Prostate gland (tissue), 2 donors: ENCODE data around the gene HPGD. TPM values are rescaled to one million over a fixed set of nuclear protein-coding genes. Genes with fewer than 3 reads are reported as not detected.
"Not testable (repeated sequence)": the region's sequence is repeated elsewhere in the genome, so short reads cannot be mapped to it uniquely, and the experiment has no call there.

Source experiments
- DNase-seq: peaks from one replicate; pipeline ENCODE4 v3.0.0-alpha.2; 2019; ENCODE audit warnings: low spot score
- H3K27ac ChIP-seq, 2 donors: fragments of 200-600 bp; sonication (generic); 2 replicates each; pipeline ENCODE4 v1.5.1; 2017 to 2019
- H3K27me3 ChIP-seq: fragments of 200-600 bp; sonication (generic); replicated peaks from 2 replicates; pipeline ENCODE4 v1.5.1; 2019; ENCODE audit not compliant: insufficient read depth
- H3K36me3 ChIP-seq, 2 donors: fragments of 200-600 bp; sonication (generic); 1 replicate in 1 of 2; 2 replicates in 1 of 2; pipeline versions ENCODE4 v1.5.1 to v1.8.1; 2017 to 2019
- H3K4me1 ChIP-seq: fragments of 200-600 bp; sonication (generic); replicated peaks from 2 replicates; pipeline ENCODE4 v1.5.1; 2019
- H3K4me3 ChIP-seq, 2 donors: fragments of 200-600 bp; sonication (generic); 2 replicates each; pipeline ENCODE4 v1.5.1; 2017 to 2019
- H3K9me3 ChIP-seq: fragments of 200-600 bp; sonication (generic); 2 replicates; pipeline ENCODE4 v1.5.1; 2017
- POLR2A ChIP-seq: fragments of 450-650 bp; IDR thresholded peaks from one replicate; pipeline ENCODE4 v1.6.1; 2016; ENCODE audit warnings: antibody characterized with exemption, mild to moderate bottlenecking
- POLR2AphosphoS5 ChIP-seq: sonication (generic); formaldehyde crosslinking; IDR thresholded peaks from one replicate; pipeline ENCODE4 v1.6.1; 2017; ENCODE audit warnings: antibody characterized with exemption
- WGBS: methylation state at CpG from one replicate; pipeline ENCODE4 v1.1.5; 2018; 5-methylcytosine and 5-hydroxymethylcytosine counted together
- intact Hi-C: fragments of 100-400 bp; cut with DNase I; formaldehyde crosslinking; loops from one replicate; pipeline ENCODE4 v1.14.2; 2022
- total RNA-seq, 2 donors: library from RNA; depleted of rRNA; stranded (reverse); fragments of >200 nt; gene quantifications; one replicate each; pipeline ENCODE4 v1.1.0, GENCODE V29; 2016
- TF ChIP-seq, protein P1 (sequence below), 4 experiments: fragments of 200-600 bp in 2 of 4; fragments of 450-650 bp in 2 of 4; sonication (generic) in 2 of 4; IDR thresholded peaks; 1 replicate in 3 of 4; 2 replicates in 1 of 4; pipeline ENCODE4 v1.5.1; 2016 to 2019; ENCODE audit warnings: antibody characterized with exemption in 4 of 4, mild to moderate bottlenecking in 2 of 4, moderate library complexity in 2 of 4

HPGD gene
- total RNA-seq, 2 donors from 2014 or later, result 6.5 to 37.7 TPM

DNA sequence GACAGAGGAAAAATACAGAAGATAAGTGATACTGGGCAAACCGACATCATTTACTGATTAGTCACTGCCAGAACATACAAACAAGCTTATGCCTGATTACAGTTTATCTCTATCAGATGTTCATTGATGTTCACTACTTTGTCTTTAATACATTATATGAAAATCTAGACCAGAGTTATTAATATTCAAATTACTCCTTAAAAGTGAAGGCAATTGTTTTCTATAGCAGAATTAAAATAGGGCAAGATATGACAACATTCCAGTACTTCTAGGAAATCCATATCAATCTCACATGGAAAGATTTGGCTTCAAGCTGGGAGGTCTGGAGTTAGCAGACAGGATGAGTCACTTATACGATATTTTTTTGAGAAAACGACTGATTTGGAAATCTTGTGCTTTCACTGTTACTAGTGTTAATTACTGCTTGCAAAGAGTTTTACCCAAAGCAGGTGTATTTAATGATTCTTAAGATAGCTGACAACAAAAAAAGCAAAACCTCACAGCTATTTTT lies 31.8 kb downstream of the HPGD start:
- no peaks in the 10 kb centered on the region for H3K9me3 ChIP-seq
- H3K27me3 ChIP-seq, result no peaks in the 10 kb centered on the region
- no peaks in the 10 kb centered on the region for H3K4me1 ChIP-seq
- H3K27ac ChIP-seq, result no peak overlapping the region
- no peak overlapping the region for H3K4me3 ChIP-seq
- WGBS, result 33% methylated on average over 3 of the region's 3 CpGs
- intact Hi-C loops, result no loop called here
- no peaks in the 10 kb centered on the region for H3K36me3 ChIP-seq
- no peak for DNase-seq
- TF ChIP-seq POLR2AphosphoS5, result no peak
- TF ChIP-seq, protein P1, sequence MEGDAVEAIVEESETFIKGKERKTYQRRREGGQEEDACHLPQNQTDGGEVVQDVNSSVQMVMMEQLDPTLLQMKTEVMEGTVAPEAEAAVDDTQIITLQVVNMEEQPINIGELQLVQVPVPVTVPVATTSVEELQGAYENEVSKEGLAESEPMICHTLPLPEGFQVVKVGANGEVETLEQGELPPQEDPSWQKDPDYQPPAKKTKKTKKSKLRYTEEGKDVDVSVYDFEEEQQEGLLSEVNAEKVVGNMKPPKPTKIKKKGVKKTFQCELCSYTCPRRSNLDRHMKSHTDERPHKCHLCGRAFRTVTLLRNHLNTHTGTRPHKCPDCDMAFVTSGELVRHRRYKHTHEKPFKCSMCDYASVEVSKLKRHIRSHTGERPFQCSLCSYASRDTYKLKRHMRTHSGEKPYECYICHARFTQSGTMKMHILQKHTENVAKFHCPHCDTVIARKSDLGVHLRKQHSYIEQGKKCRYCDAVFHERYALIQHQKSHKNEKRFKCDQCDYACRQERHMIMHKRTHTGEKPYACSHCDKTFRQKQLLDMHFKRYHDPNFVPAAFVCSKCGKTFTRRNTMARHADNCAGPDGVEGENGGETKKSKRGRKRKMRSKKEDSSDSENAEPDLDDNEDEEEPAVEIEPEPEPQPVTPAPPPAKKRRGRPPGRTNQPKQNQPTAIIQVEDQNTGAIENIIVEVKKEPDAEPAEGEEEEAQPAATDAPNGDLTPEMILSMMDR (IDR thresholded peaks at IDR 0.05), result no peak
- no peak for TF ChIP-seq POLR2A

DNA sequence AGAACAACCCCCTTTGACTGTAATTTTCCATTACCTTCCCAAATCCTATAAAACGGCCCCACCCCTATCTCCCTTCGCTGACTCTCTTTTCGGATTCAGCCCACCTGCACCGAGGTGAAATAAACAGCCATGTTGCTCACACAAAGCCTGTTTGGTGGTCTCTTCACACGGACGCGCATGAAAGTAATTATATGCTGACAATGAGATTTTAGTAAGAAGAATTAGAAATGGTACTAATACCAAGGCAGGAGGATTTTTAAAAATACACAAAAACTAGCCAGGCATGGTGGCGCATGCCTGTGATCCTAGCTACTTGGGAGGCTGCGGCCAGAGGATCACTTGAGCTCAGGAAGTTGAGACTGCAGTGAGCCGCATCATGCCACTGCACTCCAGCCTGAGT lies 33.9 kb downstream of the HPGD start:
- H3K9me3 ChIP-seq, H3K36me3 ChIP-seq, H3K4me3 ChIP-seq, H3K27ac ChIP-seq, DNase-seq, intact Hi-C loops, H3K27me3 ChIP-seq, H3K4me1 ChIP-seq: not testable (repeated sequence)
- WGBS, result 94% methylated on average over 10 of the region's 10 CpGs

- no peak for TF ChIP-seq POLR2A
- TF ChIP-seq, protein P1 (IDR thresholded peaks at IDR 0.05), result no peak
- no peak for TF ChIP-seq POLR2AphosphoS5
- intact Hi-C loops, result no loop called here
- H3K36me3 ChIP-seq, result no peaks in the 10 kb centered on the region
- no peak overlapping the region for H3K27ac ChIP-seq
- 72% methylated on average over 5 of the region's 5 CpGs for WGBS
- no peaks in the 10 kb centered on the region for H3K4me1 ChIP-seq
- no peaks in the 10 kb centered on the region for H3K27me3 ChIP-seq
- H3K4me3 ChIP-seq, result no peak overlapping the region
- no peak for DNase-seq
- H3K9me3 ChIP-seq, result no peaks in the 10 kb centered on the region
These were observed 37.3 kb downstream of the HPGD start for GRCh38 chr4:174485025-174485424.

DNA sequence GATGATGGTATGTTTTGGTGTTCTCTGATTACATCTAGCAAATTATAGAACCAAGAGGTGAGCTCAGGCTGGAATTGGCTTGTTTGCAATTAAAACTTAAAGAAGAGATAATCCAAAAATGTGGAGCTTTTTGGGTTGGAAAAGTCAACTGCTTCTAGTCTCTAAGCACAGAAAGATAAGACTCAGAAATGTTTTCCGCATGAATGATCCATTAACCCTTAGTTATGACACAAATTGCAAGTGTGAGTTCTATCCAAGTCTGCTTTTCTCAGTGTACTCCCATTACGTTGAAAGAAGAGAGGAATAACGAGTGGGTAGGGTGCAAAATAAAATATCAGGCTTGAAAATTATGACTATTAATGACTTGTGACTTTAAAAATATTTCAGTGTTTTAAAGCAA lies 38.5 kb downstream of the HPGD start:
- Histone ChIP-seq H3K9me3 (no peaks in the 10 kb centered on the region), H3K27ac (no peak overlapping the region), H3K4me1 (no peaks in the 10 kb centered on the region), H3K4me3 (no peak overlapping the region), H3K36me3 (no peaks in the 10 kb centered on the region), H3K27me3 (no peaks in the 10 kb centered on the region)
- DNase-seq, result no peak
- TF ChIP-seq POLR2A (no peak), POLR2AphosphoS5 (no peak)
- TF ChIP-seq, protein P1 (IDR thresholded peaks at IDR 0.05), result no peak
- intact Hi-C loops, result no loop called here
- 89% methylated on average over 3 of the region's 3 CpGs for WGBS

DNA sequence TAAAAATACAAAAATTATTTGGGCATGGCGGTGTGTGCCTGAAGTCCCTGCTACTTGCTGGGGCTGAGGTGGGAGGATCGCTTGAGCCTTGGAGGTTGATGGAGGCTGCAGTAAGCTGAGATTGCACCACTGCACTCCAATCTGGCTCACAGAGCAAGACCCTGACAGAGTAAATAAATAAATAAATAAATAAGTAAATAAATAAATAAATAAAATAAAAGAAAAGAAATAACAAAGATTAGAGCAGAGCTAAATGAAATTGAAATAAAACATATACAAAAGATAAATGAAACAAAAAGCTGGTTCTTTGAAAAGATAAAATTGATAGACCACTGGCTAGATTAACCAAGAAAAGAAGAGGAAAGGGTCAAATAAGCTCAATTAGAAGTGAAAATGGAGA lies 43.1 kb downstream of the HPGD start:
- no peak for DNase-seq
- Histone ChIP-seq H3K36me3 (no peaks in the 10 kb centered on the region), H3K4me3 (no peak overlapping the region), H3K9me3 (no peaks in the 10 kb centered on the region), H3K27me3 (no peaks in the 10 kb centered on the region), H3K4me1 (no peaks in the 10 kb centered on the region), H3K27ac (no peak overlapping the region)
- 97% methylated on average over 2 of the region's 2 CpGs for WGBS
- intact Hi-C loops, result no loop called here
- TF ChIP-seq, protein P1 (IDR thresholded peaks at IDR 0.05), result no peak
- TF ChIP-seq POLR2A (no peak), POLR2AphosphoS5 (no peak)
